ENCODE data around the gene GGT6. TPM values are rescaled to one million over a fixed set of nuclear protein-coding genes. Genes with fewer than 3 reads are reported as not detected.

Gene GGT6
- total RNA-seq, 1 experiment from 2014 or later, result not detected

DNA sequence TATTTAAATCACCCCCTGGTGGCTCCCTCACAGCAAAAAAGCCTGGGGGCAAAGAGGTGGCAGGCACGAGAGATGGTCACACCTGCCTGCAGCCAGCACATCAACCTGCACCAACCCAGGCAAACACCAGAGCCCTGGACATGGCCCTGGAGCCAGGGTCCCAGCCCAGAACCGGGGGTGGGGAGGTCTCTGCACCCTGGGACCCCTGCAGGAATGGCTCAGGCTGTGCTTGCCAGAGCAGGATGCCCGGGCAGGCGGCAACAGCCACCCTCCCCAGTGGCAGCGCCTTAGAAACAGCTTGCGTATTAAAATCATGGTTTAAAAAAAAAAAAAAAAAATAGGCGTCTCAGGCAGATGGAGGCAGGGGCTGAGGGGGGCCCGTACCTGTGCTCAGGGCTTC is 21.4 kb downstream of the GGT6 start:
- H3K27ac ChIP-seq, result no peak overlapping the region
- H3K9me3 ChIP-seq (replicated peaks), result no peaks in the 10 kb centered on the region

DNA sequence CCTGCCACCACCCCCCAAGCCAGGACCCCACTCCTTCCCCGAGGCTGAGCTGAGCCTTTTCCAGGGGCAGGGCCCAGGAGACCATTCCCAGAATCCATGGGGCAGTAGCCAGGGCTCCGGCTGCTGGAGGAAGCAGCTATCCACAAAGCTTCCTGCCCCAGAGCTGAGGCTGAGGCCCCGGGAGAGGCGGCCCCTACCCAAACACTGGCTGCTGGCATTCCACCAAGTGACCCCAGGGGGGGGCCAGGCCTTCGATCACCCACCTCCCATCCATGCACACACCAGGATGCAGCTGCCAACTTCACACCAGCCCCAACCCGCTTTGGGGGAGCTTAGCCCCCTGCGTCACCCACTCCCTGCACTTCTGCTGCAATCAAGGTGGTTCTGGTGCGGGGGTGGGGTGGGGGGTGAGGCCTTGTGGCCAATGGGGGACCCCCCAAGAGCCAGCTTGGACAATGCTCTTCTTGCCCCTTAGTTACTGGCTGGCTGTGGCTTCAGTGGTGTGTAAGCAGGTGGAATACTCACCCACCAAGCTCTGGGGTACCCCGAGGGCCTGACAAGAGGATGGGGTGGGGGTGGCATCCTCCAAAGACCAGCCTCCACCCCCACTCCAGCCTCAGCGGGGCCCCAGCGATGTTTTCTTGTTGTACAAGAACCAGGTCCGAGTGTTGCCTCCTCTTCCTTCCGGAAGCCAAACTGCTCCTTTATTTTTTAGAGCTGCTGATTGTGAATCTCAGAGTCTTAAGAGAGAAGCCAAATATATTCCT is 22.0 kb downstream of the GGT6 start:
- no peak for DNase-seq (ENCODE audit: low read depth in 1 of 2, low spot score in 2 of 2)
- Histone ChIP-seq H3K36me3 (peaks cover 42% of the 10 kb centered on the region), H3K4me3 (no peak overlapping the region), H3K27ac (no peak overlapping the region), H3K4me1 (replicated peaks) (no peaks in the 10 kb centered on the region), H3K9me3 (replicated peaks) (no peaks in the 10 kb centered on the region), H3K27me3 (replicated peaks) (no peaks in the 10 kb centered on the region)

More for the DNA sequence above, 21.4 kb downstream of the GGT6 start:
- H3K36me3 ChIP-seq, result peaks cover 42% of the 10 kb centered on the region
- H3K4me3 ChIP-seq, result no peak overlapping the region
- H3K4me1 ChIP-seq (replicated peaks), result no peaks in the 10 kb centered on the region
- H3K27me3 ChIP-seq (replicated peaks), result no peaks in the 10 kb centered on the region
- no peak for DNase-seq (ENCODE audit: low read depth in 1 of 2, low spot score in 2 of 2)

DNA sequence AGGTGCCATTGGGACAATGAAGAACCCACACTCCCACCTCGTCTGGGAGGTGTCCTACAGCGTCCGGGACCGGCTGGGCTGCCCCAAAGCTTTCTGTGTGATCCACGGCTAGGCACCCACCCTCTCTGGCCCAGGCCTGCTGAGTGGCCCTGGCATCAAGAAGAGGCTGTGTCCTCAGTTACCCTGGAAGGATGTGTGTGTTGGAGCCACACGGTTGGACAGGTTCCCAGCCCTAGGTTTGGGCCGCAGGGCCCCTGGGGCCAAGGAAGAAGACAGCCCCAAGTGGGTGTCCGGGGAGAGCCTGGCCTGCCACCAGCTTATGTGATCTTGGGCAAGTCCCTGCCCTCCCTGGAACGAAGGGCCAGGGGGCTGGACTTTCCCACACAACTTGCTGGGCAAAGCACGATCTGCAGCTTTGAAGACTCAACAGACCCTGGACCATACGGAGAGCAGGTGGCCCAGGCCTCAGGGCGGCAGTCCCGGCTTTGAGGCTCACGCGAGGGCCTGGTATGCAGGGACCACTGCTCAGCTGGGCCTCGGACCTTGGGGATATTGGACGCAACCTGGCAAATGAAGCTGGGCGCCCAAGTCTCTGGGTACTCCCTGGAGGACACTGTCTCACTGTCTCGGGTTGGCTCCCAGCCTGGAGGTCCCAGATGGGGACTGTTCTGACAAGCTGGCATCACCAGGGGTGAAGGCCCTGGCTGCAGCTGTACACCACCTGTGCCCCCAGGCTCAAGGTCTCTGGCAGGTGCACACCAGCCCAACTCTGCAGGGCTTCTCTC is 22.7 kb downstream of the GGT6 start:
- peaks cover 34% of the 10 kb centered on the region for H3K36me3 ChIP-seq
- DNase-seq (ENCODE audit: low read depth in 1 of 2, low spot score in 2 of 2), result no peak
- H3K4me3 ChIP-seq, result no peak overlapping the region
- no peaks in the 10 kb centered on the region for H3K9me3 ChIP-seq (replicated peaks)
- H3K27ac ChIP-seq, result no peak overlapping the region
- H3K27me3 ChIP-seq (replicated peaks), result no peaks in the 10 kb centered on the region
- no peaks in the 10 kb centered on the region for H3K4me1 ChIP-seq (replicated peaks)

DNA sequence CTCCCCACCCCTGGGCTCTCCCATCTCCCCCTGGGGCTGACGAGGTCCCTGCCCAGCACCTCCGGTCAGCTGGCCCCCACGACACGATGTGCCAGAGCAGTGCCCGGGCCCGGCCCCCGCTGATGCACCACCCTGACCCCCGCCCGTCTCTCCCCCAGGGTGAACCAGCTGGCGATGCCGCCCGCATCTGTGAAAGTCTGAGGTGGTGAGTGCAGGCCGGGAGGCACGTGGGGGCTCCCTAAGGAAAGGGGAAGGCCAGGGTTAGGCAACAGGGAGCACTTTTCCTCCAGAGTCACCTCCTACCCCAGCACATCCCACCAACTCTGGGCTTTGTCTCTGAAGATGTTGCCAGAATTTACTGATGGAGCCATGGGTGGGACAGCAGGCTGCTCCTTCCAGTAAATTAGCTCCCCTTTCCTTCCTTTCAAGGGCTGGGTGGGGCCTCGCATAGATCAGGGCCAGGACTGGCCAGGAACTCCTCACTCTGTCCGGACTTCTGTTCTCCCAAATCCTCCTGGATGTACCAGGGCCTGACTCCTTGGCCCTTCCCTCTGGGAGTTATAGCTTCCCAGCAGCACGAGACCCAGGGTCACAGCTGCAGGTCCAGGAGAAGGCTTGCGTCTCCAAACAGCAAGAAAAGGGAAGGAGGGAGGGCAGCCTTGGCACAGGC is 23.5 kb downstream of the GGT6 start:
- no peaks in the 10 kb centered on the region for H3K27me3 ChIP-seq (replicated peaks)
- no peak overlapping the region for H3K4me3 ChIP-seq
- H3K27ac ChIP-seq, result no peak overlapping the region
- H3K36me3 ChIP-seq, result peaks cover 26% of the 10 kb centered on the region
- DNase-seq (ENCODE audit: low read depth in 1 of 2, low spot score in 2 of 2), result no peak
- H3K9me3 ChIP-seq (replicated peaks), result no peaks in the 10 kb centered on the region
- no peaks in the 10 kb centered on the region for H3K4me1 ChIP-seq (replicated peaks)

DNA sequence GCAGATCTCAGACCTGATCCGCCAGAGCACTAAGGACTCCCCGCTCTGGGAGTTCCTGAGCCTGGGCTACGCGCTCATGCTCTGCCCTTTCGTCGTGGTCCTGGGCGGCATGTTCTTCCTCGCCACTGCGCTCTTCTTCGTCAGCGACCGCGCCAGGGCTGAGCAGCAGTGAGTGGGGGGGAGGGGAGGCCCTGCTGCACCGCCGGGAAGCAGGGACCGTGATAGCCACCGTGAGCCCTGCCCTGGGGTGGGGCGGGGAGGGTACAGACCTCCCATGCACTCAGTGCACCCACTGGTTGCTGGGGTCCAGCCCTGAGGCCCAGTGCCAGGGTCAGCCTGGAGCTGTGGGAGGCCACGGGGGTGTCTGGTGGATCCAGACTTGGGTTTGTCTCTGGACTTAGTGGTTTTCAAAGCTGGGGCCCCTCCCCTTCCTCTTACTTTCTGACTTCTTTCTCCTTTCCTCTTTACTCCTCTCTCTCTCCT is 24.1 kb downstream of the GGT6 start:
- H3K4me3 ChIP-seq, result no peak overlapping the region
- H3K9me3 ChIP-seq (replicated peaks), result no peaks in the 10 kb centered on the region
- H3K27me3 ChIP-seq (replicated peaks), result no peaks in the 10 kb centered on the region
- H3K27ac ChIP-seq, result no peak overlapping the region
- DNase-seq (ENCODE audit: low read depth in 1 of 2, low spot score in 2 of 2), result no peak
- H3K36me3 ChIP-seq, result peaks cover 21% of the 10 kb centered on the region
- H3K4me1 ChIP-seq (replicated peaks), result no peaks in the 10 kb centered on the region

DNA sequence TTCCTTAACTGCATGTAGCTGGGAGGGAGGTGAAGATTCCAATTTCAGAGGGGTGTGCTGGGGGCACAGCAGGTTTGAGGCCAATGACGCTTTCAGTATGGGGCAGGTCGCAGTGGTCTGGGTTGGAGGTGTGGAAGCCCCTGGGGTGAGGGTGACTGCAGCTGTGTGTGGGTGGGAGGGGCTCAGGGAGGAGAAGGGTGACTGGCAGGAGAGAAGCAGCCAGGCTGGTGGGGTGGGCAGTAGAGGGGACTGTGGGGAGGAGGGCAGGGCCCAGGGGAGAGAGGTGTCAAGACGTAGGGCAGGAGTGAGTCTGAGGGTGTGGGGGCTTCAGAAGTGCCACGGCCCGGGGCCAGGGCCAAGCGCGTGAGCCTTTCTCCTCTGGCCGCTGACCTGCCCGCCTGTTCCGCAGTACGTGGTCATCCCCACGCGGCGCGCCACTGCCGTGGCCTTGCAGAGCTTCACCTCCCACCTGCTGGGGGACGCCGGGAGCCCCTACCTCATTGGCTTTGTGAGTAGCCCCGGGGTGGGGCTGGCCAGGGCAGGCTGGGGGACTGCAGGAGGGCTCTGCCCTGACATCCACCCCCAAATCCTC is 24.6 kb downstream of the GGT6 start:
- Histone ChIP-seq H3K27me3 (replicated peaks) (no peaks in the 10 kb centered on the region), H3K4me1 (replicated peaks) (no peaks in the 10 kb centered on the region)

DNA sequence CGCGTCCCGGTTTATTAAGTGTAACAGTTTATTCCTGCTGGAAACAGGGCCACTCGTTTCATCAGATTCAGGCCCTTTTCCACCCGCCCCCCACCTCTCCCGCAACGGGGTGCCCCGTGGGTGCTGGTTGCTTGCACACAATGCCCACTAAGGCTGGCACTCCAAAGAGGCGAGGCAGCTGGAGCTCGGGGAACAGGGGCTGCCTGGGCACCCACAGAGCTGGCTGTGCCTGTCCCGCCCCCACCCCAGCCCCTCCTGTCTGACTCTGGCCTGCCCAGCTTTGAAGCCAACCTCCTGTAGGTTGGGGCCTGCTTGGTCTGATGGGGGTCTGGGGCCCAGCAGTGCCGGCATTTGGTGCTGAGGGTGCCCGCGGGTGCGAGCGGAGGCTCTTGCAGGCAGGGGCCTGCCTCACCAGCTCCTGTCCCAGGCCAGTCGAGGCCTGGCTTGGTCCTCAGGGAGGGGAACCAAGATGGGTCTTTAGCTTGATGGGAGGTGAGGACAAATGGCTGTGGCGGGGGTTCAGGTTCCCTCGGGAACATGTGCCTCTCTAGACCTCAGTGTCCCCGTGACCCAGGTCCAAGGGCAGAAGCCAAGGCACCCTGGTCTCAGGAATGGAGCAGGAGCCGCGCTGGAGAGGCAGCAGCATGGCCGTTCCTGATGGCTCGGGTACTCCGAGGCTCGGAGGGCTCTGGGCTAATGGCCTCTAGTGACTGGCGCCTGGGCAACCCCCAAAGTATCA is 25.3 kb downstream of the GGT6 start:
- no peak overlapping the region for H3K27ac ChIP-seq
- H3K27me3 ChIP-seq (replicated peaks), result no peaks in the 10 kb centered on the region
- H3K4me3 ChIP-seq, result no peak overlapping the region
- H3K36me3 ChIP-seq, result peaks cover 10% of the 10 kb centered on the region
- H3K4me1 ChIP-seq (replicated peaks), result no peaks in the 10 kb centered on the region
- DNase-seq (ENCODE audit: low read depth in 1 of 2, low spot score in 2 of 2), result no peak
- no peaks in the 10 kb centered on the region for H3K9me3 ChIP-seq (replicated peaks)

More for the DNA sequence above, 24.6 kb downstream of the GGT6 start:
- H3K36me3 ChIP-seq, result peaks cover 15% of the 10 kb centered on the region
- no peak for DNase-seq (ENCODE audit: low read depth in 1 of 2, low spot score in 2 of 2)
- H3K4me3 ChIP-seq, result no peak overlapping the region
- H3K27ac ChIP-seq, result no peak overlapping the region
- H3K9me3 ChIP-seq (replicated peaks), result no peaks in the 10 kb centered on the region

DNA sequence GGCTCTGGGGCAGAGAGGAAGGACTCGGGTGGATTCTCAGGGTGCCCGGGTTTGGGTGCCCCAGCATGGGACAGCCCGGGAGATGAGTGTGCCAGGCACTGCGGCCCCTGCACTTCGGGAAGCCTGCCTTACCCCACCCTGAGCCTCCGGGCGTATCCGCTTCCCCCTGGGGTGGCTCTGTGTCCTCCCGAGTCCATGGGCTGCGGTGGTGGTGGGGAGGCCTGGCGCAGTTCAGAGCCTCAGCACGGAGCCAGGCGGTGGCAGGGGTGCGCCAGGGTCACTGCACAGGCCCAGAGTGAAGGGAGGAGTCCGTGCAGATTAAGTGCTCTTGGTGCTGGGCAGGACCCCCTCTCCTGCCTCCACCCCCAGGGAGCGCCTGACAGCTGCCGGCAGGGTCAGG is 25.9 kb downstream of the GGT6 start:
- Histone ChIP-seq H3K27ac (no peak overlapping the region), H3K4me1 (replicated peaks) (no peaks in the 10 kb centered on the region)
- DNase-seq (ENCODE audit: low read depth in 1 of 2, low spot score in 2 of 2), result no peak

DNA sequence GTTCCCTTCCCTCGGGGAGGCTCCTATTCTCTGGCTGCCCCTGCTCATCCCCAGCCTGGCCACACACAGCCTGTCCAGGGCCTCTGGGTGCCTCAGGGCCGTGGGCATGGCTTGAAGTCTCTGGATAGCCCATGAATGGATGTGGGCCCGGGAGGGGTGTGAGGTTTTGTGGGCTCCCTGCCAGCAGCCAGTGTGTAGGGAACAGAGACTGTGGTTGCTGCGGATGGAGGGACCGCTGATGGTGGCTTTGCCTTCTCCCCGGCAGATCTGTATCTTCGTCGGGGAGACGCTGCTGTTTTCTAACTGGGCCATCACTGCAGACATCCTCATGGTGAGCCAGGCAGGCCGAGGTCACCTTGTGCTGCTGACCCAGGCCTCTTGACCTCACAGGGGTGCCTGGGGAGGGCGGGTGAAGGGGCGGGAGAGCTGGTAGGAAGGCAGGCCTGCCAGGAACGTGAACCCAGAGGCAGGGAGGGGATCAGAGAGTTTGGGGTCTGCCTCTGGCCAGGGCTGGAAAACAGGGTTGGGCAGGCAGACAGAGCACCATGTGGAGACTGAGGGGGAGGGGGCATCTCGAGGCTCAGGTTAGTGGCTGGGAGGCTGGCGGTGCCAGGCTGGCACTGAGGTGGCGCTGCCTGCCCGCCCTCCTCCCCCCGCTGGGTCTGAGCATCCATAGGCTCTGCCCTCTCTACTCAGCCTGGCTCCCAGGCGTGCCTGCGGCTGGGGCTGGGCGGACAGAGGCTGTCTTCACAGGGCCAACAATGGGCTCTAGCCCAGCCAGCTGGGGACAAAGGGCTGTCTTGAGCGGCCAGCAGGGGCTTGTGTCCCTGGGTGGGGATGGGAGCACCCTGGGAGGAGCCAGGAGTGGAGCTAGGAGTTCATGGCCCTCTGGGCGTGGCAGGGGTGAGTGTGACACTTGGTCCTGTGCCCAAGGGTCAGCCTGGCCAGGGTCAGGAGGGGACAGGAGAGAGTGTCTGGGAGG is 26.6 kb downstream of the GGT6 start:
- Histone ChIP-seq H3K36me3 (peaks cover 2% of the 10 kb centered on the region), H3K9me3 (replicated peaks) (no peaks in the 10 kb centered on the region), H3K4me1 (replicated peaks) (no peaks in the 10 kb centered on the region), H3K27me3 (replicated peaks) (no peaks in the 10 kb centered on the region), H3K27ac (no peak overlapping the region), H3K4me3 (no peak overlapping the region)
- no peak for DNase-seq (ENCODE audit: low read depth in 1 of 2, low spot score in 2 of 2)

More for the DNA sequence above, 25.9 kb downstream of the GGT6 start:
- Histone ChIP-seq H3K4me3 (no peak overlapping the region), H3K36me3 (peaks cover 7% of the 10 kb centered on the region), H3K27me3 (replicated peaks) (no peaks in the 10 kb centered on the region), H3K9me3 (replicated peaks) (no peaks in the 10 kb centered on the region)

DNA sequence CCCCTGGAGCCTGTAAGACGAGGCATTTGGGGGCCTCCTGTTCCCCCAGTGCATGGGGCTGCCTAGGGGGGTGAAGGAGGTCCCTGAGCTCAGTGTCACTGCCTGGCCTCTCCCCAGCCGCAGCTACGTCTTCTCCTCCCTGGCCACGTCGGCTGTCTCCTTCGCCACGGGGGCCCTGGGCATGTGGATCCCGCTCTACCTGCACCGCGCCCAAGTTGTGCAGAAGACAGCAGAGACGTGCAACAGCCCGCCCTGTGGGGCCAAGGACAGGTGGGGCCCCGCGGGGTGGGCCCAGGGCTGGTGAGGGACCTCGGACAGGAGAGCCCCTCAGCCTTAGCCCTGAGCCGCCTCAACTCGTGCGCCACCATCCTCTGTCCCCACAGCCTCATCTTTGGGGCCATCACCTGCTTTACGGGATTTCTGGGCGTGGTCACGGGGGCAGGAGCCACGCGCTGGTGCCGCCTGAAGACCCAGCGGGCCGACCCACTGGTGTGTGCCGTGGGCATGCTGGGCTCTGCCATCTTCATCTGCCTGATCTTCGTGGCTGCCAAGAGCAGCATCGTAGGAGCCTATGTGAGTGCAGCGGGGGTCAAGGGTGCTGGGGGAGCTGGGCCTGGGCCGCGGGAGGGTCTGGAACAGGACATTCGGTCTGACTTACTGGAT is 27.4 kb downstream of the GGT6 start:
- Histone ChIP-seq H3K4me3 (no peak overlapping the region), H3K4me1 (replicated peaks) (no peaks in the 10 kb centered on the region), H3K9me3 (replicated peaks) (no peaks in the 10 kb centered on the region), H3K27ac (no peak overlapping the region), H3K27me3 (replicated peaks) (no peaks in the 10 kb centered on the region), H3K36me3 (no peaks in the 10 kb centered on the region; the same call in none of the 2 replicates)
- DNase-seq (ENCODE audit: low read depth in 1 of 2, low spot score in 2 of 2), result no peak

DNA sequence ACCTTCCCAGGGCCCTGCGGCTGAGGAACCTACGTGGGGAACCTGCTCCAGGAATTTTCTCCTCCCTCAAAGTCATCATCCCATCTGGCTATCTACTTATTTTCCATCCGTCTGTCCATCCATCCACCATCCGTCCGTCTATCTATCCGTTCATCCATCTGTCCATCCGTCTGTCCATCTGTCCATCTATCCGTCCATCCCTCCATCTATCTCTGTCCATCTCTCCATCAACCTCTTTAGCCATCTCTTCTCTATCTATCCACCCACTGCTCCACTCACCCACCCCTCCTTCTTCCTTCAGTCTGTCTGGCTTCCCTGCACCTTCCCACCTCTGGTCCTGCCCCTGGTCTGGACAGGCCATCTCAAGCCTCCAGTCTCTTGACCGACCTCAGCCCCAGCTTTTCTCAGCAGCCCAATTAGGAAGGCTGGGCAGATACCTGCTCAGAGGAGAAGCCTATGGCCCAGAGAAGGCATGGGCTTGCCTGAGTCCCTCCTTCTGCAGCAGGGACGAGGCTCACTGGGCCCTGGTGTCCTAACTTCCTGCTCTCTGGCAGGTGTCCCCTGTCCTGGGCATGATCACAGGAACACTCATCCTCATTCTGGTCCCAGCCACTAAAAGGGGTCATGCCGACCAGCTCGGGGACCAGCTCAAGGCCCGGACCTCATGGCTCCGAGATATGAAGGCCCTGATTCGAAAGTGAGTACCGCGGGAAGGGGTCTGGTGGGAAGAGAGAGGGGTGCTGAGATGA is 28.2 kb downstream of the GGT6 start:
- no peaks in the 10 kb centered on the region for H3K4me1 ChIP-seq (replicated peaks)

More for the DNA sequence above, 28.2 kb downstream of the GGT6 start:
- H3K36me3 ChIP-seq, result no peaks in the 10 kb centered on the region; the same call in 1 of the 2 replicates
- H3K4me3 ChIP-seq, result no peak overlapping the region
- H3K9me3 ChIP-seq (replicated peaks), result no peaks in the 10 kb centered on the region
- 0 out of 2 replicates have a peak, but pooled peaks cover 6% of the 10 kb centered on the region for H3K27me3 ChIP-seq (replicated peaks)
- no peak overlapping the region for H3K27ac ChIP-seq
- no peak for DNase-seq (ENCODE audit: low read depth in 1 of 2, low spot score in 2 of 2)

Data from SJSA1 (cell line).